Measurements from ENCODE around the gene ATP8A2. TPM values are rescaled to one million over a fixed set of nuclear protein-coding genes. Genes with fewer than 3 reads are reported as not detected.

ATP8A2 gene
- total RNA-seq, 1 donor from 2014 or later, result 1.3 TPM

- FAIRE-seq (no peak), DNase-seq (ENCODE audit: low read depth) (no peak)
- H3K9ac ChIP-seq (ENCODE audit: low read length), result no peak overlapping the region
- TF ChIP-seq, protein P1, sequence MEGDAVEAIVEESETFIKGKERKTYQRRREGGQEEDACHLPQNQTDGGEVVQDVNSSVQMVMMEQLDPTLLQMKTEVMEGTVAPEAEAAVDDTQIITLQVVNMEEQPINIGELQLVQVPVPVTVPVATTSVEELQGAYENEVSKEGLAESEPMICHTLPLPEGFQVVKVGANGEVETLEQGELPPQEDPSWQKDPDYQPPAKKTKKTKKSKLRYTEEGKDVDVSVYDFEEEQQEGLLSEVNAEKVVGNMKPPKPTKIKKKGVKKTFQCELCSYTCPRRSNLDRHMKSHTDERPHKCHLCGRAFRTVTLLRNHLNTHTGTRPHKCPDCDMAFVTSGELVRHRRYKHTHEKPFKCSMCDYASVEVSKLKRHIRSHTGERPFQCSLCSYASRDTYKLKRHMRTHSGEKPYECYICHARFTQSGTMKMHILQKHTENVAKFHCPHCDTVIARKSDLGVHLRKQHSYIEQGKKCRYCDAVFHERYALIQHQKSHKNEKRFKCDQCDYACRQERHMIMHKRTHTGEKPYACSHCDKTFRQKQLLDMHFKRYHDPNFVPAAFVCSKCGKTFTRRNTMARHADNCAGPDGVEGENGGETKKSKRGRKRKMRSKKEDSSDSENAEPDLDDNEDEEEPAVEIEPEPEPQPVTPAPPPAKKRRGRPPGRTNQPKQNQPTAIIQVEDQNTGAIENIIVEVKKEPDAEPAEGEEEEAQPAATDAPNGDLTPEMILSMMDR (IDR thresholded peaks at IDR 0.05; ENCODE audit: insufficient read depth, low read depth, low read length), result no peak
- TF ChIP-seq EZH2 (IDR thresholded peaks at IDR 0.05; ENCODE audit: insufficient read depth, low read length), result no peak
- no peaks in the 10 kb centered on the region for H3K4me1 Mint-ChIP-seq (ENCODE audit: low read depth, unreplicated experiment)
- no peaks in the 10 kb centered on the region for H3K27me3 ChIP-seq (ENCODE audit: insufficient read depth, low read length)
- no peak overlapping the region for H3K27ac ChIP-seq (ENCODE audit: low read depth, low read length)
- H3K79me2 ChIP-seq (ENCODE audit: insufficient read depth, low read length), result no peaks in the 10 kb centered on the region
- H3K36me3 Mint-ChIP-seq (ENCODE audit: low read depth, unreplicated experiment), result no peaks in the 10 kb centered on the region
- H2AFZ ChIP-seq (ENCODE audit: low read depth, low read length), result no peak overlapping the region
- no peaks in the 10 kb centered on the region for H3K9me3 ChIP-seq (ENCODE audit: insufficient read depth, low read depth, low read length)
- no peaks in the 10 kb centered on the region for H3K36me3 ChIP-seq (ENCODE audit: insufficient read depth, low read length)
- no peak overlapping the region for H3K4me2 ChIP-seq (ENCODE audit: low read length)
- no peaks in the 10 kb centered on the region for H3K4me1 ChIP-seq (ENCODE audit: insufficient read depth, low read length)
- H3K4me3 Mint-ChIP-seq (ENCODE audit: unreplicated experiment), result no peak overlapping the region
- peaks cover 12% of the 10 kb centered on the region for H3K27me3 Mint-ChIP-seq (ENCODE audit: low read depth, unreplicated experiment)
- no peaks in the 10 kb centered on the region for H3K9me3 Mint-ChIP-seq (ENCODE audit: unreplicated experiment)
- no peaks in the 10 kb centered on the region for H4K20me1 ChIP-seq (ENCODE audit: insufficient read depth, low read length)
- H3K4me3 ChIP-seq (ENCODE audit: insufficient read depth, low read depth, low read length), result no peak overlapping the region
- H3K27ac Mint-ChIP-seq (ENCODE audit: unreplicated experiment), result no peak overlapping the region
Observed at GRCh38 chr13:25585000-25585399, 213.2 kb downstream of the ATP8A2 start.

GRCh38 chr13:25587326-25587980 lies 215.7 kb downstream of the ATP8A2 start:
- Mint-ChIP-seq H3K4me1 (ENCODE audit: low read depth, unreplicated experiment) (no peaks in the 10 kb centered on the region), H3K27ac (ENCODE audit: unreplicated experiment) (no peak overlapping the region), H3K36me3 (ENCODE audit: low read depth, unreplicated experiment) (no peaks in the 10 kb centered on the region), H3K9me3 (ENCODE audit: unreplicated experiment) (peaks cover 5% of the 10 kb centered on the region), H3K27me3 (ENCODE audit: low read depth, unreplicated experiment) (peaks cover 12% of the 10 kb centered on the region), H3K4me3 (ENCODE audit: unreplicated experiment) (no peak overlapping the region)
- Histone ChIP-seq H3K4me1 (ENCODE audit: insufficient read depth, low read length) (no peaks in the 10 kb centered on the region), H3K4me2 (ENCODE audit: low read length) (no peak overlapping the region), H3K4me3 (ENCODE audit: insufficient read depth, low read depth, low read length) (no peak overlapping the region), H3K36me3 (ENCODE audit: insufficient read depth, low read length) (no peaks in the 10 kb centered on the region), H3K79me2 (ENCODE audit: insufficient read depth, low read length) (no peaks in the 10 kb centered on the region), H3K27me3 (ENCODE audit: insufficient read depth, low read length) (no peaks in the 10 kb centered on the region), H4K20me1 (ENCODE audit: insufficient read depth, low read length) (no peaks in the 10 kb centered on the region), H2AFZ (ENCODE audit: low read depth, low read length) (no peak overlapping the region), H3K9ac (ENCODE audit: low read length) (no peak overlapping the region), H3K27ac (ENCODE audit: low read depth, low read length) (no peak overlapping the region), H3K9me3 (ENCODE audit: insufficient read depth, low read depth, low read length) (no peaks in the 10 kb centered on the region)
- DNase-seq (ENCODE audit: low read depth), result no peak
- FAIRE-seq, result no peak
- TF ChIP-seq, protein P1 (IDR thresholded peaks at IDR 0.05; ENCODE audit: insufficient read depth, low read depth, low read length), result no peak

DNA sequence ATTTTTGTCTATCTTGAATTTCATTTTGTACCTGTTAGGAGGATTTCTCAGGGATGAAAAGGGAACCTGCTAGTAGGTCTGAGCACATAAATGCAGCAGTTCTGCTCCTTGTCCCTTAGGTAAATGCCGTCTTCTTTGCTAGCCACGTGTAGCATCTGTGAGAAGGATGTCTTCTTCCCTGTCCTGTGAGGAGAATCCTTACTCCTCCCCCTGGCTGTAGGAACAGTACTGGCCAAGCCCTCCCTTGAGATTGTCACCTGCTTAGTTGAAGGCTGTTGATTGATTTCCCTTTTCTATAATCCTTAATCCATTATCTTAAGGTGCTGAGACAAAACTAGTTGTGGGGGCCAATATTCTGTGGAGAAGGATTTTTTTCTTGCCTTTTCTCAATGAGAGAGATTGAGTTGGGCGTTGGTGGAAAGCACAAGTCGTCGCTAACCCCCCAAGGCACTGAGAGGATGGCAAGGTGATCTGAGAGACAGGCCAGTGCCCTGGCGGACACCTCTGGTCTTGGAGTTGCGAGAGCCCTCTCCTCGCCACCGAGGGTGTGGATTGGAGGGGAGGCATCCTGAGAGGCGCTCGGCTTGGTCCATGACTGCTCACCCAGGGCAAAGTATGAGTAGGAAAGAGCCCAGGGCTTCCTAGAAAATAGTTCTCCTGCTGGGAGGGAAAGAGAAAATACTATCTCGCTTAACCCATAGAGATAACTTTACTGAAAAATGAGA lies 216.7 kb downstream of the ATP8A2 start:
- Mint-ChIP-seq H3K36me3 (ENCODE audit: low read depth, unreplicated experiment) (no peaks in the 10 kb centered on the region), H3K4me3 (ENCODE audit: unreplicated experiment) (no peak overlapping the region), H3K27ac (ENCODE audit: unreplicated experiment) (no peak overlapping the region), H3K4me1 (ENCODE audit: low read depth, unreplicated experiment) (no peaks in the 10 kb centered on the region), H3K9me3 (ENCODE audit: unreplicated experiment) (peaks cover 5% of the 10 kb centered on the region), H3K27me3 (ENCODE audit: low read depth, unreplicated experiment) (peaks cover 11% of the 10 kb centered on the region)
- no peaks in the 10 kb centered on the region for H3K27me3 ChIP-seq (ENCODE audit: insufficient read depth, low read length)
- no peaks in the 10 kb centered on the region for H3K9me3 ChIP-seq (ENCODE audit: insufficient read depth, low read depth, low read length)
- no peaks in the 10 kb centered on the region for H3K4me1 ChIP-seq (ENCODE audit: insufficient read depth, low read length)
- no peaks in the 10 kb centered on the region for H4K20me1 ChIP-seq (ENCODE audit: insufficient read depth, low read length)
- no peak overlapping the region for H3K9ac ChIP-seq (ENCODE audit: low read length)
- H3K4me2 ChIP-seq (ENCODE audit: low read length), result no peak overlapping the region
- no peaks in the 10 kb centered on the region for H3K79me2 ChIP-seq (ENCODE audit: insufficient read depth, low read length)
- no peak for DNase-seq (ENCODE audit: low read depth)
- TF ChIP-seq, protein P1 (IDR thresholded peaks at IDR 0.05; ENCODE audit: insufficient read depth, low read depth, low read length), result no peak
- no peak for TF ChIP-seq EZH2 (IDR thresholded peaks at IDR 0.05; ENCODE audit: insufficient read depth, low read length)
- no peak overlapping the region for H3K27ac ChIP-seq (ENCODE audit: low read depth, low read length)
- no peak for FAIRE-seq
- H3K36me3 ChIP-seq (ENCODE audit: insufficient read depth, low read length), result no peaks in the 10 kb centered on the region
- H2AFZ ChIP-seq (ENCODE audit: low read depth, low read length), result no peak overlapping the region
- no peak overlapping the region for H3K4me3 ChIP-seq (ENCODE audit: insufficient read depth, low read depth, low read length)

Measured in astrocyte (in vitro differentiated cells and primary cell).